Suprapubic skin (tissue), 4 donors: ENCODE data around the gene METTL16. TPM values are rescaled to one million over a fixed set of nuclear protein-coding genes. Genes with fewer than 3 reads are reported as not detected.
"Not testable (repeated sequence)": the region's sequence is repeated elsewhere in the genome, so short reads cannot be mapped to it uniquely, and the experiment has no call there.

ENCODE experiments used
- DNase-seq, 2 donors: peaks; one replicate each; pipeline ENCODE4 v3.0.0-alpha.2; 2019; ENCODE audit warnings: low spot score in 2 of 2
- H3K27ac ChIP-seq: fragments of 200-600 bp; sonication (generic); one replicate; pipeline ENCODE4 v1.5.1; 2019
- H3K27me3 ChIP-seq: fragments of 200-600 bp; sonication (generic); one replicate; pipeline ENCODE4 v1.5.1; 2019
- H3K36me3 ChIP-seq: fragments of 200-600 bp; sonication (generic); one replicate; pipeline ENCODE4 v1.5.1; 2019
- H3K4me1 ChIP-seq: fragments of 200-600 bp; sonication (generic); one replicate; pipeline ENCODE4 v1.5.1; 2019
- H3K4me3 ChIP-seq: fragments of 200-600 bp; sonication (generic); one replicate; pipeline ENCODE4 v1.5.1; 2019; ENCODE audit warnings: mild to moderate bottlenecking
- H3K9me3 ChIP-seq: fragments of 200-600 bp; sonication (generic); one replicate; pipeline ENCODE4 v1.5.1; 2019
- EP300 ChIP-seq: sonication (generic); formaldehyde crosslinking; IDR thresholded peaks from one replicate; pipeline ENCODE4 v1.6.1; 2017; ENCODE audit warnings: antibody characterized with exemption
- POLR2A ChIP-seq, 2 donors: fragments of 450-650 bp; IDR thresholded peaks; one replicate each; pipeline ENCODE4 v1.6.1; 2017; ENCODE audit warnings: antibody characterized with exemption in 2 of 2, mild to moderate bottlenecking in 2 of 2, moderate library complexity in 2 of 2
- POLR2AphosphoS5 ChIP-seq, 3 donors: sonication (generic); formaldehyde crosslinking; IDR thresholded peaks; one replicate each; pipeline ENCODE4 v1.6.1; 2017; ENCODE audit warnings: antibody characterized with exemption in 3 of 3
- WGBS: methylation state at CpG from one replicate; pipeline ENCODE4 v1.1.5; 2018; 5-methylcytosine and 5-hydroxymethylcytosine counted together
- total RNA-seq, 4 donors: library from RNA; depleted of rRNA; stranded (reverse); fragments of >200 nt; gene quantifications; one replicate each; pipeline ENCODE4 v1.1.0, GENCODE V29; 2016
- TF ChIP-seq, protein P1 (sequence below), 2 donors: fragments of 200-600 bp in 1 of 2; fragments of 450-650 bp in 1 of 2; sonication (generic) in 1 of 2; IDR thresholded peaks; one replicate each; pipeline ENCODE4 v1.5.1; 2016 to 2019; ENCODE audit warnings: antibody characterized with exemption in 2 of 2, mild to moderate bottlenecking in 1 of 2, moderate library complexity in 1 of 2

Gene METTL16
- total RNA-seq, 4 donors from 2014 or later: 30.8 to 53.3 (median 35.9) TPM

DNA sequence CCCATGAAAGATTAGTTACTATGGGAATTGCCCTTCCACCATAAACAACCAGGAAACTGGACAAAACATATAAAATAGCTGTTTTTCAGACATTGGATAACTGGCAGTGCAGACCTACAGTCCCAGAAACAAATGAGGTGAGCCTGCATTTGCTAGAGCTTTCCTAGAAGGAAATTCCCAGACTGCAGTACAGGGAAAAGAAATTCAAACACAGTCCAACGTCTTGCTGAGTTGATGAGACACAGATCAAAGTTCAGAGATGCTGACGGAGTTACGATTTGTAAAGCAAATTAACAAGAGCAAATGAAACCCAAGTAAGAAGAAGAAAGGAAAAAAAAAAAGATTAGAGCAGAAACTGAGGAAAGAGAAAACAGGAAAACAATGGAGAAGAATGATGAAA lies 69.5 kb downstream of the METTL16 start:
- H3K27me3 ChIP-seq: no peaks in the 10 kb centered on the region
- no peaks in the 10 kb centered on the region for H3K4me1 ChIP-seq
- no peaks in the 10 kb centered on the region for H3K9me3 ChIP-seq
- 58% methylated on average over 3 of the region's 3 CpGs for WGBS
- DNase-seq: no peak
- TF ChIP-seq POLR2AphosphoS5 (IDR thresholded peaks at IDR 0.05) (no peak), POLR2A (IDR thresholded peaks at IDR 0.05) (no peak)
- TF ChIP-seq, protein P1, sequence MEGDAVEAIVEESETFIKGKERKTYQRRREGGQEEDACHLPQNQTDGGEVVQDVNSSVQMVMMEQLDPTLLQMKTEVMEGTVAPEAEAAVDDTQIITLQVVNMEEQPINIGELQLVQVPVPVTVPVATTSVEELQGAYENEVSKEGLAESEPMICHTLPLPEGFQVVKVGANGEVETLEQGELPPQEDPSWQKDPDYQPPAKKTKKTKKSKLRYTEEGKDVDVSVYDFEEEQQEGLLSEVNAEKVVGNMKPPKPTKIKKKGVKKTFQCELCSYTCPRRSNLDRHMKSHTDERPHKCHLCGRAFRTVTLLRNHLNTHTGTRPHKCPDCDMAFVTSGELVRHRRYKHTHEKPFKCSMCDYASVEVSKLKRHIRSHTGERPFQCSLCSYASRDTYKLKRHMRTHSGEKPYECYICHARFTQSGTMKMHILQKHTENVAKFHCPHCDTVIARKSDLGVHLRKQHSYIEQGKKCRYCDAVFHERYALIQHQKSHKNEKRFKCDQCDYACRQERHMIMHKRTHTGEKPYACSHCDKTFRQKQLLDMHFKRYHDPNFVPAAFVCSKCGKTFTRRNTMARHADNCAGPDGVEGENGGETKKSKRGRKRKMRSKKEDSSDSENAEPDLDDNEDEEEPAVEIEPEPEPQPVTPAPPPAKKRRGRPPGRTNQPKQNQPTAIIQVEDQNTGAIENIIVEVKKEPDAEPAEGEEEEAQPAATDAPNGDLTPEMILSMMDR (IDR thresholded peaks at IDR 0.05): no peak
- H3K36me3 ChIP-seq: peaks cover 40% of the 10 kb centered on the region
- no peak overlapping the region for H3K27ac ChIP-seq
- no peak overlapping the region for H3K4me3 ChIP-seq

DNA sequence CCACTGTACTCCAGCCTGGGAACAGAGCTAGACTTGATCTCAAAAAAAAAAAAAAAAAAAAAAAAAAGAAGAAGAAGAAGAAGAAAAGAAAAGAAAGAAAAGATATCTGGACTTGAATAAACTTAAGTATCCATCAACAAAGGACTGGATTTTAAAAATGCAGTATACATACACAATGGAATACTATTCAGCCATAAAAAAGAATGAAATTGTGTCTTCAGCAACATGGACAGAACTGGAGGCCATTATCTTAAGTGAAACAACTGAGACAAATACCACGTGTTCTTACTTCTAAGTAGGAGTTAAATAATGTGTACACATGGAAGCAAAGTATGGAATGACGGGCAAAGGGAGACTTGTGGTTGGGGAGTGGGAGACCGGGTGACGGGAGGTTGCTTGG lies 70.8 kb downstream of the METTL16 start:
- WGBS: 99% methylated on average over 4 of the region's 4 CpGs
- H3K36me3 ChIP-seq: peaks cover 53% of the 10 kb centered on the region

DNA sequence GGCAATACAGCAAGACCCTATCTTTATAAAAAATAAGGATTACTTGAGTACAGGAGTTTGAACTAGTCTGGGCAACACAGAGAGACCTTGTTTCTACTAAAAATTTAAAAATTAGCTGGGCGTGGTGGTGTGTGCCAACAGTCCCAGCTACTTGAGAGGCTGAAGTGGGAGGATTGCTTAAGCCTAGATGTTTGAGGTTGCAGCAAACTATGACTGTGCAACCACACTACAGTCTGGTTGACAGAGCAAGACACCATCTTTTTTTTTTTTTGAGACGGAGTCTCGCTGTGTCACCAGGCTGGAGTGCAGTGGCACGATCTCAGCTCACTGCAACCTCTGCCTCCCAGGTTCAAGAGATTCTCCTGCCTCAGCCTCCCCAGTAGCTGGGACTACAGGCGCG lies 71.7 kb downstream of the METTL16 start:
- not testable (repeated sequence) for H3K9me3 ChIP-seq

More for the DNA sequence above, 70.8 kb downstream of the METTL16 start:
- no peak for DNase-seq
- Histone ChIP-seq H3K27ac (no peak overlapping the region), H3K27me3 (no peaks in the 10 kb centered on the region), H3K4me3 (no peak overlapping the region), H3K4me1 (no peaks in the 10 kb centered on the region), H3K9me3 (no peaks in the 10 kb centered on the region)
- TF ChIP-seq POLR2AphosphoS5 (IDR thresholded peaks at IDR 0.05) (no peak), POLR2A (IDR thresholded peaks at IDR 0.05) (no peak), EP300 (no peak)
- TF ChIP-seq, protein P1 (IDR thresholded peaks at IDR 0.05): no peak

DNA sequence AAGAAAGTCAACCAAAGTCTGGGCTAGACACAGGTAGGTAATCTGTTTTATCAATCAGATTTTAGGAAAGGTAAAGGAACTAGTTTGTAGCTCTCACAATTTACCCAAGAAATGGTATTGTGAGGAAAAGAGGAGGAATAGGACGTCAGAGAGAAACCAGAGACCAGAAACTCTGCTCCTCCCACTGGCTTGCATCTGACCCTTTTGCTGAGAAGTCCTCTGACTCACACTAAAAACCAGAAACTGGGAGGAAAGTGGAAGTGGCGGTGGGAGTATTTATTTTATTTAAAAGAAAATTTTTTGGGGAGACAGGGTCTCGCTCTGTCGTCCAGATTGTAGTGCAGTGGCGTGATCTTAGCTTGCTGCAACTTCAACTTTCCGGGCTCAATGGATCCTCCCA lies 72.9 kb downstream of the METTL16 start:
- TF ChIP-seq POLR2A (IDR thresholded peaks at IDR 0.05): no peak
- no peaks in the 10 kb centered on the region for H3K27me3 ChIP-seq
- no peak overlapping the region for H3K4me3 ChIP-seq
- DNase-seq: no peak
- peaks cover 60% of the 10 kb centered on the region for H3K36me3 ChIP-seq
- H3K4me1 ChIP-seq: no peaks in the 10 kb centered on the region
- WGBS: 90% methylated on average over 6 of the region's 6 CpGs
- no peaks in the 10 kb centered on the region for H3K9me3 ChIP-seq
- no peak overlapping the region for H3K27ac ChIP-seq

More for the DNA sequence above, 71.7 kb downstream of the METTL16 start:
- not testable (repeated sequence) for H3K27me3 ChIP-seq, H3K4me1 ChIP-seq, DNase-seq, H3K4me3 ChIP-seq, H3K27ac ChIP-seq
- 94% methylated on average over 6 of the region's 6 CpGs for WGBS
- peaks cover 53% of the 10 kb centered on the region for H3K36me3 ChIP-seq

DNA sequence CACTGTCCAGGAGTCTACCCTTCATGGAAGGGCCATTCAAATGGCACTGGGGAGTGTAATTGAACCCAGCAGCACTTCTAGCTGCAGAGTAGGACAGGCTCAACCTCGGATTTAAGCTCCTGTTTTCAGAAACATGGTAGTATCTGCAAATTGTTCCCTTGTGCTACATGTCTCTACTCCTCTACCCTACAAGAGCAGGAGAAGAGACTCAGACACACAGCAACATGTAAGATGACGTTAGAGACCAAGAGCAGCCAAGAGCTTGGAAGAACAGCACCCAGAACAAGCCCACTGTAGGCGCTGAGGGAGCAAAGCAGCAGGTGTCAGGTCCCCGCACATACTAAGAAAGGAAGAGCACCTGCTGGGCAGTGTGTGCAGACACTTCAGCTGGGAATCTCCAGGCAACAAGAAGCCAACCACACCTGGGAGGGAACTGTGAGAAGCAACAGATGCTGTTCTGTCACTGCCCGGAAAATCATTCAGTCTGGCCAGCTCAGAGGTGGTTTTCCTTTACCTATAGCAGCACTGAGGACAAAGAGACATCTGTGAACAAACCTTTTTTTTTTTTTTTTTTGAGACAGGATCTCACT lies 75.3 kb downstream of the METTL16 start:
- TF ChIP-seq EP300: no peak
- TF ChIP-seq, protein P1 (IDR thresholded peaks at IDR 0.05): no peak
- TF ChIP-seq POLR2AphosphoS5 (IDR thresholded peaks at IDR 0.05): no peak
- TF ChIP-seq POLR2A (IDR thresholded peaks at IDR 0.05): no peak
- peaks cover 72% of the 10 kb centered on the region for H3K36me3 ChIP-seq

DNA sequence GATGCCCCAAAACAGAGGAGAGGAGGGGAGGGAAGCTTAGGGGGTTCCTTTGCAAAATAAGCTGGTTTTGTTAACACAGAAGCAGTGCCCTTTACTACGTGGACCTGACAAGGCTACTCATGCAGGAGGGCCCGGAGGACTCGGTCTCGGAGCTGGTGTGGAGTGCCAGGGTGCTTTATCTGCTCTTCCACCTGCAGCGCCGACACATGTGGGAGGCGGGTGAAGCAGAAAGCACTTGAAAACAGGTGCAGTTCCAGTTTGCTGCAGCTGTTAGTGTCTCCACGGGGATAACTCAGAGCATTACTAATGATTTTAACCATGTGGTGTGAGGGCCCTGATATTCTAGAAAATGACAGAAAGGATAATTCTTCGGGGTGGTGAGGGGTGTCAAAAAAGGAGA lies 75.8 kb downstream of the METTL16 start:
- no peak for DNase-seq
- no peaks in the 10 kb centered on the region for H3K27me3 ChIP-seq
- TF ChIP-seq POLR2A (IDR thresholded peaks at IDR 0.05) (no peak), POLR2AphosphoS5 (IDR thresholded peaks at IDR 0.05) (no peak), EP300 (no peak)
- TF ChIP-seq, protein P1 (IDR thresholded peaks at IDR 0.05): no peak
- H3K4me3 ChIP-seq: no peak overlapping the region
- H3K36me3 ChIP-seq: peaks cover 68% of the 10 kb centered on the region
- H3K9me3 ChIP-seq: no peaks in the 10 kb centered on the region
- no peak overlapping the region for H3K27ac ChIP-seq
- WGBS: 78% methylated on average over 9 of the region's 9 CpGs
- H3K4me1 ChIP-seq: no peaks in the 10 kb centered on the region

More for the DNA sequence above, 75.3 kb downstream of the METTL16 start:
- Histone ChIP-seq H3K4me3 (no peak overlapping the region), H3K4me1 (no peaks in the 10 kb centered on the region), H3K27ac (no peak overlapping the region), H3K9me3 (no peaks in the 10 kb centered on the region), H3K27me3 (no peaks in the 10 kb centered on the region)
- WGBS: 86% methylated on average over 5 of the region's 5 CpGs
- DNase-seq: no peak
